Measurements from ENCODE around the gene ARHGEF17.

ARHGEF17 gene

DNA sequence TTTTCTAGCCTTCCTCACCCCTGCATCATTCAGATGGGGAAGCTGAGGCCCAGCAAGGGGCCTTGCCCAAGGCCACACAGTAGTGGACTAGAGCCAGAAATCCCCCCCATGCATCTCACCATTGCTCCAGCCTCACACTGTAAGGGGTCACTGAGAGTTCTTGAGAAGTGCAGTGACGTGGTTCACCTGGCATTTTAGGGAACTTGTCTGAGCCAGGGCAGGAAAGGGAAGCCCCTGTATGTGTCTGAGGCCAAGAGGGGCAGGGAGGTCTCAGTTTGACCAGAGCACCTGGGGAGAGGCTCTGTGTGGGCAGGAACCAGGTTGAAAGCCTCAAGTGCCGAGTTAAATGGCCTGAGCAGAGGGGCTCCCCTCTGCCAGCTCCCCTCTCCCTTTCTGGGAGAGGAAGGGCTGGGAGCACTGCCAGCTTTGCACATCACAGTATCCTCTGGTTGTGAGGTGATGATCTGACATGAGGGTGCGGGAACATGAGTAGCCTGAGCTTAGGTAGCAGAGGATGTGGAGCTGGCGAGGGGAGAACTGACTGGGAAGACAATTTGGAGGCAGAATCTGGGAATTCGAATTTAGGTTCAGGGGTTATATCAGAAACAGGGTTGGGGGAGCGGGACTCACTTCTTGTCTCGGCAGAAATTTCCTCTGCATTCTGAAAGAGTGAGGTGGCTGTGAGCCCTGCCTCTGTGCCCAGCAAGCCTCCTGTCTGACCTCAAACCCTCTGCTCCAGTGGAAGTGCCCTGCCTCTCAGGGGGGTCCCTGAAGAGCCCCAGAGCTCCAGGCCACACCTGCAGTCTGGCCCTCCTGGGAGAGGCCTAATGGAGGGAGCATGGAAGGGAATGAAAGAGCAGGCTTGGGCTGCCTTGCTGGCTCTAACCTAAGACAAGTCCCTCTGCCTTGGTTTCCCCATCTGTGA, 14.6 kb downstream of the ARHGEF17 start (continued):
- TF ChIP-seq, protein P1, sequence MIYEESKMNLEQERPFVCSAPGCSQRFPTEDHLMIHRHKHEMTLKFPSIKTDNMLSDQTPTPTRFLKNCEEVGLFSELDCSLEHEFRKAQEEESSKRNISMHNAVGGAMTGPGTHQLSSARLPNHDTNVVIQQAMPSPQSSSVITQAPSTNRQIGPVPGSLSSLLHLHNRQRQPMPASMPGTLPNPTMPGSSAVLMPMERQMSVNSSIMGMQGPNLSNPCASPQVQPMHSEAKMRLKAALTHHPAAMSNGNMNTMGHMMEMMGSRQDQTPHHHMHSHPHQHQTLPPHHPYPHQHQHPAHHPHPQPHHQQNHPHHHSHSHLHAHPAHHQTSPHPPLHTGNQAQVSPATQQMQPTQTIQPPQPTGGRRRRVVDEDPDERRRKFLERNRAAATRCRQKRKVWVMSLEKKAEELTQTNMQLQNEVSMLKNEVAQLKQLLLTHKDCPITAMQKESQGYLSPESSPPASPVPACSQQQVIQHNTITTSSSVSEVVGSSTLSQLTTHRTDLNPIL (CRISPR knock-in tag; IDR thresholded peaks at IDR 0.05; ENCODE audit: low read depth): no peak
- TF ChIP-seq, protein P2, sequence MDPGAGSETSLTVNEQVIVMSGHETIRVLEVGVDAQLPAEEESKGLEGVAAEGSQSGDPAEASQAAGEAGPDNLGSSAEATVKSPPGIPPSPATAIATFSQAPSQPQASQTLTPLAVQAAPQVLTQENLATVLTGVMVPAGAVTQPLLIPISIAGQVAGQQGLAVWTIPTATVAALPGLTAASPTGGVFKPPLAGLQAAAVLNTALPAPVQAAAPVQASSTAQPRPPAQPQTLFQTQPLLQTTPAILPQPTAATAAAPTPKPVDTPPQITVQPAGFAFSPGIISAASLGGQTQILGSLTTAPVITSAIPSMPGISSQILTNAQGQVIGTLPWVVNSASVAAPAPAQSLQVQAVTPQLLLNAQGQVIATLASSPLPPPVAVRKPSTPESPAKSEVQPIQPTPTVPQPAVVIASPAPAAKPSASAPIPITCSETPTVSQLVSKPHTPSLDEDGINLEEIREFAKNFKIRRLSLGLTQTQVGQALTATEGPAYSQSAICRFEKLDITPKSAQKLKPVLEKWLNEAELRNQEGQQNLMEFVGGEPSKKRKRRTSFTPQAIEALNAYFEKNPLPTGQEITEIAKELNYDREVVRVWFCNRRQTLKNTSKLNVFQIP (CRISPR knock-in tag; IDR thresholded peaks at IDR 0.05; ENCODE audit: borderline replicate concordance, low read depth): no peak
- TF ChIP-seq ZNF70 (CRISPR knock-in tag; IDR thresholded peaks at IDR 0.05) (no peak), BACH2 (CRISPR knock-in tag; IDR thresholded peaks at IDR 0.05; ENCODE audit: borderline replicate concordance) (no peak), ZFP30 (CRISPR knock-in tag; IDR thresholded peaks at IDR 0.05) (no peak), ZNF8 (CRISPR knock-in tag; IDR thresholded peaks at IDR 0.05) (no peak), RARB (CRISPR knock-in tag; IDR thresholded peaks at IDR 0.05) (no peak), GLIS3 (CRISPR knock-in tag; IDR thresholded peaks at IDR 0.05) (no peak), ARNTL (CRISPR knock-in tag; IDR thresholded peaks at IDR 0.05; ENCODE audit: borderline replicate concordance, low read depth) (no peak), ZFP3 (CRISPR knock-in tag; IDR thresholded peaks at IDR 0.05) (peak; percentile 11; the same call in 1 of the 2 replicates)
- TF ChIP-seq, protein P3, sequence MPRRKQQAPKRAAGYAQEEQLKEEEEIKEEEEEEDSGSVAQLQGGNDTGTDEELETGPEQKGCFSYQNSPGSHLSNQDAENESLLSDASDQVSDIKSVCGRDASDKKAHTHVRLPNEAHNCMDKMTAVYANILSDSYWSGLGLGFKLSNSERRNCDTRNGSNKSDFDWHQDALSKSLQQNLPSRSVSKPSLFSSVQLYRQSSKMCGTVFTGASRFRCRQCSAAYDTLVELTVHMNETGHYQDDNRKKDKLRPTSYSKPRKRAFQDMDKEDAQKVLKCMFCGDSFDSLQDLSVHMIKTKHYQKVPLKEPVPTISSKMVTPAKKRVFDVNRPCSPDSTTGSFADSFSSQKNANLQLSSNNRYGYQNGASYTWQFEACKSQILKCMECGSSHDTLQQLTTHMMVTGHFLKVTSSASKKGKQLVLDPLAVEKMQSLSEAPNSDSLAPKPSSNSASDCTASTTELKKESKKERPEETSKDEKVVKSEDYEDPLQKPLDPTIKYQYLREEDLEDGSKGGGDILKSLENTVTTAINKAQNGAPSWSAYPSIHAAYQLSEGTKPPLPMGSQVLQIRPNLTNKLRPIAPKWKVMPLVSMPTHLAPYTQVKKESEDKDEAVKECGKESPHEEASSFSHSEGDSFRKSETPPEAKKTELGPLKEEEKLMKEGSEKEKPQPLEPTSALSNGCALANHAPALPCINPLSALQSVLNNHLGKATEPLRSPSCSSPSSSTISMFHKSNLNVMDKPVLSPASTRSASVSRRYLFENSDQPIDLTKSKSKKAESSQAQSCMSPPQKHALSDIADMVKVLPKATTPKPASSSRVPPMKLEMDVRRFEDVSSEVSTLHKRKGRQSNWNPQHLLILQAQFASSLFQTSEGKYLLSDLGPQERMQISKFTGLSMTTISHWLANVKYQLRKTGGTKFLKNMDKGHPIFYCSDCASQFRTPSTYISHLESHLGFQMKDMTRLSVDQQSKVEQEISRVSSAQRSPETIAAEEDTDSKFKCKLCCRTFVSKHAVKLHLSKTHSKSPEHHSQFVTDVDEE (CRISPR knock-in tag; IDR thresholded peaks at IDR 0.05): no peak

DNA sequence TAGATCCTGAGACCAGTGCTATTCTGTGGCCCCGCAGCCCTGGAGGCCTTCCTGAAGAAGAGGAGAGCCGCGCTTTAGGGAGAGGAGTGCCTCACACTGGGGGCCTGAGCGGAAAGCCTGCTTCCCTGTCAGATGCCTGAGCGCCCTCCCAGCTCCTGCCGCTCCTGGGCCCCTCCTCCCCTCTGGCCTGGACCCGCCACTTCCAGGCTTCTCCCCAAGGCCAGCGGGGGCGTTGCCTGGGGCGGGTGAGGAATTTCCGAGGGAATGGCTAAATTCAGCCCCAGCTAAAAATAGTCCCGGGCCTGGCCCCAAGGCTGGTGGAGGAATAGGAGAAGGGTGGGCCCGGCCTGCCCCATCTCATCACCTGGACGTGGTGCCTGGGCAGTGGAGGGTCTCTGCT, 15.4 kb downstream of the ARHGEF17 start:
- peak; percentile 67 for ATAC-seq
- TF ChIP-seq ZNF70 (CRISPR knock-in tag; IDR thresholded peaks at IDR 0.05) (no peak), ZFP3 (CRISPR knock-in tag; IDR thresholded peaks at IDR 0.05) (peak; percentile 48; the same call in 1 of the 2 replicates)

GRCh38 chr11:73324116-73324515, 16.0 kb downstream of the ARHGEF17 start:
- TF ChIP-seq, protein P1 (CRISPR knock-in tag; IDR thresholded peaks at IDR 0.05; ENCODE audit: low read depth): no peak
- TF ChIP-seq, protein P2 (CRISPR knock-in tag; IDR thresholded peaks at IDR 0.05; ENCODE audit: borderline replicate concordance, low read depth): no peak
- TF ChIP-seq ESRRG (CRISPR knock-in tag; IDR thresholded peaks at IDR 0.05) (no peak), CSDC2 (CRISPR knock-in tag; IDR thresholded peaks at IDR 0.05) (no peak), ZFP3 (CRISPR knock-in tag; IDR thresholded peaks at IDR 0.05) (no peak), GLIS3 (CRISPR knock-in tag; IDR thresholded peaks at IDR 0.05) (no peak), OSR1 (CRISPR knock-in tag; IDR thresholded peaks at IDR 0.05) (no peak), TCF4 (CRISPR knock-in tag; IDR thresholded peaks at IDR 0.05; ENCODE audit: borderline replicate concordance) (no peak), ZC3H10 (CRISPR knock-in tag; IDR thresholded peaks at IDR 0.05) (no peak), ZNF8 (CRISPR knock-in tag; IDR thresholded peaks at IDR 0.05) (no peak), PPARA (CRISPR knock-in tag; IDR thresholded peaks at IDR 0.05; ENCODE audit: borderline replicate concordance) (no peak), RARB (CRISPR knock-in tag; IDR thresholded peaks at IDR 0.05) (no peak), ISL1 (CRISPR knock-in tag; IDR thresholded peaks at IDR 0.05) (no peak), BACH2 (CRISPR knock-in tag; IDR thresholded peaks at IDR 0.05; ENCODE audit: borderline replicate concordance) (no peak), ZNF565 (CRISPR knock-in tag; conservative IDR thresholded peaks at IDR 0.05; ENCODE audit: low read depth) (no peak), ARNTL (CRISPR knock-in tag; IDR thresholded peaks at IDR 0.05; ENCODE audit: borderline replicate concordance, low read depth) (no peak)
- TF ChIP-seq, protein P3 (CRISPR knock-in tag; IDR thresholded peaks at IDR 0.05): no peak
- TF ChIP-seq, protein P4, sequence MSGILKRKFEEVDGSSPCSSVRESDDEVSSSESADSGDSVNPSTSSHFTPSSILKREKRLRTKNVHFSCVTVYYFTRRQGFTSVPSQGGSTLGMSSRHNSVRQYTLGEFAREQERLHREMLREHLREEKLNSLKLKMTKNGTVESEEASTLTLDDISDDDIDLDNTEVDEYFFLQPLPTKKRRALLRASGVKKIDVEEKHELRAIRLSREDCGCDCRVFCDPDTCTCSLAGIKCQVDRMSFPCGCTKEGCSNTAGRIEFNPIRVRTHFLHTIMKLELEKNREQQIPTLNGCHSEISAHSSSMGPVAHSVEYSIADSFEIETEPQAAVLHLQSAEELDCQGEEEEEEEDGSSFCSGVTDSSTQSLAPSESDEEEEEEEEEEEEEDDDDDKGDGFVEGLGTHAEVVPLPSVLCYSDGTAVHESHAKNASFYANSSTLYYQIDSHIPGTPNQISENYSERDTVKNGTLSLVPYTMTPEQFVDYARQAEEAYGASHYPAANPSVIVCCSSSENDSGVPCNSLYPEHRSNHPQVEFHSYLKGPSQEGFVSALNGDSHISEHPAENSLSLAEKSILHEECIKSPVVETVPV (CRISPR knock-in tag; IDR thresholded peaks at IDR 0.05): no peak
- no peak for ATAC-seq

All from SK-N-SH treated with all-trans-retinoic acid at 6 μM for 48 hours (cell line).